HEK293T (cell line): ENCODE data around the gene PDXDC1.
"Not testable (repeated sequence)": the region's sequence is repeated elsewhere in the genome, so short reads cannot be mapped to it uniquely, and the experiment has no call there.

ENCODE experiments used
- ARNT ChIP-seq: fragments of 450-650 bp; IDR thresholded peaks from 2 replicates; pipeline ENCODE4 v1.6.1; 2017; ENCODE audit warnings: mild to moderate bottlenecking
- BHLHE40 ChIP-seq: fragments of 450-650 bp; IDR thresholded peaks from 2 replicates; pipeline ENCODE4 v1.6.1; 2016; ENCODE audit warnings: mild to moderate bottlenecking, moderate library complexity, borderline replicate concordance
- ELF4 ChIP-seq: fragments of 450-650 bp; IDR thresholded peaks from 2 replicates; pipeline ENCODE4 v1.6.1; 2017; ENCODE audit warnings: antibody characterized with exemption
- FOXA1 ChIP-seq: fragments of 450-650 bp; IDR thresholded peaks from 2 replicates; pipeline ENCODE4 v1.6.1; 2016; ENCODE audit warnings: mild to moderate bottlenecking
- HDGF ChIP-seq: fragments of 450-650 bp; IDR thresholded peaks from 2 replicates; pipeline ENCODE4 v1.6.1; 2017; ENCODE audit warnings: antibody characterized with exemption, borderline replicate concordance
- L3MBTL2 ChIP-seq: fragments of 450-650 bp; conservative IDR thresholded peaks from 2 replicates; pipeline ENCODE4 v1.6.1; 2016; ENCODE audit warnings: mild to moderate bottlenecking
- LEF1 ChIP-seq: fragments of 450-650 bp; IDR thresholded peaks from 2 replicates; pipeline ENCODE4 v1.6.1; 2017; ENCODE audit warnings: mild to moderate bottlenecking, borderline replicate concordance
- NFRKB ChIP-seq: fragments of 450-650 bp; IDR thresholded peaks from 2 replicates; pipeline ENCODE4 v1.6.1; 2016; ENCODE audit warnings: mild to moderate bottlenecking, moderate library complexity
- PKNOX1 ChIP-seq: fragments of 450-650 bp; IDR thresholded peaks from 2 replicates; pipeline ENCODE4 v1.6.1; 2016
- SP1 ChIP-seq: fragments of 450-650 bp; IDR thresholded peaks from 2 replicates; pipeline ENCODE4 v1.6.1; 2017
- SUZ12 ChIP-seq: fragments of 450-650 bp; IDR thresholded peaks from 2 replicates; pipeline ENCODE4 v1.6.1; 2016; ENCODE audit warnings: mild to moderate bottlenecking
- TARDBP ChIP-seq: fragments of 450-650 bp; IDR thresholded peaks from 2 replicates; pipeline ENCODE4 v1.6.1; 2016

- TF ChIP-seq SP1, PKNOX1, TARDBP, ELF4, FOXA1, ARNT, HDGF, SUZ12, L3MBTL2, NFRKB, LEF1: not testable (repeated sequence)
- peak; percentile 84 for TF ChIP-seq BHLHE40
Observed at GRCh38 chr16:14974656-14975417, at the start of gene PDXDC1.
